ENCODE measurements around the gene ROBO4. TPM values are rescaled to one million over a fixed set of nuclear protein-coding genes. Genes with fewer than 3 reads are reported as not detected.

ROBO4 gene
- total RNA-seq, 4 donors from 2014 or later, result 11.2 to 96.6 (median 46.6) TPM

DNA sequence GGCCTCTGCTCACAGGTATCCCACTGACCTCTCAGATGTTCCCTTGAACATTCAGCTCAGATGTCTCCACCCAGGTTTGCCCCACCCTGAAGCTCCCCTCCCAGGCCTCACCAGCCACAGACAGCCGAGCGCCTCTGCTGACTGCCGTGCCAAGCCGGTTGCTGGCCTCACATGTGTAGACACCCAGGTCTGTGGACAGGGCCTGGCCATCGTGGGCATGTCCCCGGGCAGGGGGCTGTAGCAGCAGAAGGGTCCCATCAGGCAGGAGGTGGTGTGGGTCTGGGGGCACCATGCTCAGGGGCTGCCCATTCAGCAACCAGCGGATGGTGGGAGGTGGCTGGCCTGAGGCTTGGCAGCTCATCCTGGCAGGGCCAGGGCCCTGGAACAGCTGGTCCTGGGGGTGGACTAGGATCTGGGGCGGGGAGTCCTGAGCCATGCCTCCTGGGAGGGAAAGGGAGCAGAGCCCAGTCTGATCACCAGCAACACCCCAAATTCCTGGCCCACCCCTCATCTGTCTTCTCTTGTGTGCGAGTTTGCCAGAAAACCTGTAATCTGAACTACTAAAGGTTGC lies 759 bp downstream of the ROBO4 start:
- peak in 1 of 2 donors; percentile 26 for DNase-seq
- no peaks in the 10 kb centered on the region for H3K36me3 ChIP-seq
- H3K9me3 ChIP-seq, result no peaks in the 10 kb centered on the region
- no peaks in the 10 kb centered on the region for H3K27me3 ChIP-seq
- H3K27ac ChIP-seq, result peak overlapping the region; percentile 32 to 61
- no peaks in the 10 kb centered on the region for H3K4me1 ChIP-seq
- H3K4me3 ChIP-seq, result peak overlapping the region in 1 of 2 donors; percentile 21
- intact Hi-C loops (cut with DNase I; ENCODE audit: low total_unique reads), result no loop called here
- no peak for TF ChIP-seq POLR2A (IDR thresholded peaks at IDR 0.05)
- TF ChIP-seq, protein P1, sequence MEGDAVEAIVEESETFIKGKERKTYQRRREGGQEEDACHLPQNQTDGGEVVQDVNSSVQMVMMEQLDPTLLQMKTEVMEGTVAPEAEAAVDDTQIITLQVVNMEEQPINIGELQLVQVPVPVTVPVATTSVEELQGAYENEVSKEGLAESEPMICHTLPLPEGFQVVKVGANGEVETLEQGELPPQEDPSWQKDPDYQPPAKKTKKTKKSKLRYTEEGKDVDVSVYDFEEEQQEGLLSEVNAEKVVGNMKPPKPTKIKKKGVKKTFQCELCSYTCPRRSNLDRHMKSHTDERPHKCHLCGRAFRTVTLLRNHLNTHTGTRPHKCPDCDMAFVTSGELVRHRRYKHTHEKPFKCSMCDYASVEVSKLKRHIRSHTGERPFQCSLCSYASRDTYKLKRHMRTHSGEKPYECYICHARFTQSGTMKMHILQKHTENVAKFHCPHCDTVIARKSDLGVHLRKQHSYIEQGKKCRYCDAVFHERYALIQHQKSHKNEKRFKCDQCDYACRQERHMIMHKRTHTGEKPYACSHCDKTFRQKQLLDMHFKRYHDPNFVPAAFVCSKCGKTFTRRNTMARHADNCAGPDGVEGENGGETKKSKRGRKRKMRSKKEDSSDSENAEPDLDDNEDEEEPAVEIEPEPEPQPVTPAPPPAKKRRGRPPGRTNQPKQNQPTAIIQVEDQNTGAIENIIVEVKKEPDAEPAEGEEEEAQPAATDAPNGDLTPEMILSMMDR (IDR thresholded peaks at IDR 0.05), result no peak

DNA sequence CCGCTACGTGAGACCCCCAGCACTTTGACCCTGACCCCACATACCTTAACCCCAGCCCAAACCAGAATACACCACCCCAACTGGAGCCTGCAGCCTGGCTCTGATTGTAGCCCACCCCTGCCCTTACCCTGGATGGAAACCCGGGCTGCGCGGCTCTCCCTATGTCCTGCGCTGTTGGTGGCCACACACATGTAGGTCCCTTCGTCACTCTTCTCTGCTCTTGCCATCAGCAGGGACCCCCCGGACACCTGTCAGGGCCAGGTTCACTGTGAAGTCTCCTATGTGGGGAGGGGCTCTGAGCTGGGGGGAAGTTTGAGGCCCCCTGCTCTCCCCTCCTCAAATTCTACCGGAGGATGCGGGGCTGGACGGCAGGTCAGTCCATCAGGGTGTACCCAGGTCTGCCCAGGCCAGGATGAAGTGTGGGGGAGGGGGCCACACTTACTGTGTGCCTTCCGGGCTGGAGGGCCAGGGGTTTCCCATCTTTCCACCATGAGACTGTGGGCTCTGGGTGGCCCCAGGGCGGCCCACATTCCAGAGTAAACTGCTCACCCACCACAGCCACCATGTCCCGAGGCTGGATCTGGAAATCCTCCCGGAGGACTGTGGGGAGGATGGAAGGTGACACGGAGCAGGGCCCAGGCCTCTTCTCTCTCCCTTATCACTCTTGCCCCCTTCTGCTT lies 1.5 kb downstream of the ROBO4 start:
- TF ChIP-seq POLR2A (IDR thresholded peaks at IDR 0.05), result no peak
- TF ChIP-seq, protein P1 (IDR thresholded peaks at IDR 0.05), result no peak
- Histone ChIP-seq H3K4me1 (no peaks in the 10 kb centered on the region), H3K36me3 (no peaks in the 10 kb centered on the region), H3K4me3 (peak overlapping the region in 1 of 2 donors; percentile 21), H3K27ac (peak overlapping the region; percentile 32 to 61), H3K27me3 (no peaks in the 10 kb centered on the region), H3K9me3 (no peaks in the 10 kb centered on the region)
- DNase-seq, result no peak
- intact Hi-C loops (cut with DNase I; ENCODE audit: low total_unique reads), result no loop called here

DNA sequence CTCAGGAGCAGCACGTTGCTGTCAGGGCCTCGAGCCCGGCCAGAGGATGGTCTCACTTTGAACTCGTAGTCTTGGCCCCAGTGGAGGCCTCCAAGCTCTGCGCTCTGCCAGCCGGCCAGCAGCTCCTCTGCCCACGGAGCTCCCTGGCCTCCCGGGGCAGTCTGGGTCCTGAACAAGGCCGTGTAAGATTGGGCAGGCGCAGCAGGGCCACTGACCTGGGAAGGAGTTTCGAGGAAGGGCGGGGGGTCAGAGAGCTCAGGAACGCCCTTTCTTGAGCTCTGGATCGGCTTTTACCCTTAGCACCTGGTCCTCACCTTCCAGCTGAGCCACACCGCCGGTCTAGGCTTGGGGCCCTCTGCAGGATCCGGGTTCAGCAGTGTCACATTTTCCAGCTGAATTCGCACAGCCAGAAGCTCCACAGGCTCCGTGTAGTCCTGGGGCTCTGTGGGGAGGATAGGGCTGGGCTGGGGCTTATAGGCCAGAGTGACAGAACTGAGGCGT lies 2.1 kb downstream of the ROBO4 start:
- intact Hi-C loops (cut with DNase I; ENCODE audit: low total_unique reads), result no loop called here
- peak overlapping the region; percentile 32 to 61 for H3K27ac ChIP-seq
- H3K4me1 ChIP-seq, result no peaks in the 10 kb centered on the region

DNA sequence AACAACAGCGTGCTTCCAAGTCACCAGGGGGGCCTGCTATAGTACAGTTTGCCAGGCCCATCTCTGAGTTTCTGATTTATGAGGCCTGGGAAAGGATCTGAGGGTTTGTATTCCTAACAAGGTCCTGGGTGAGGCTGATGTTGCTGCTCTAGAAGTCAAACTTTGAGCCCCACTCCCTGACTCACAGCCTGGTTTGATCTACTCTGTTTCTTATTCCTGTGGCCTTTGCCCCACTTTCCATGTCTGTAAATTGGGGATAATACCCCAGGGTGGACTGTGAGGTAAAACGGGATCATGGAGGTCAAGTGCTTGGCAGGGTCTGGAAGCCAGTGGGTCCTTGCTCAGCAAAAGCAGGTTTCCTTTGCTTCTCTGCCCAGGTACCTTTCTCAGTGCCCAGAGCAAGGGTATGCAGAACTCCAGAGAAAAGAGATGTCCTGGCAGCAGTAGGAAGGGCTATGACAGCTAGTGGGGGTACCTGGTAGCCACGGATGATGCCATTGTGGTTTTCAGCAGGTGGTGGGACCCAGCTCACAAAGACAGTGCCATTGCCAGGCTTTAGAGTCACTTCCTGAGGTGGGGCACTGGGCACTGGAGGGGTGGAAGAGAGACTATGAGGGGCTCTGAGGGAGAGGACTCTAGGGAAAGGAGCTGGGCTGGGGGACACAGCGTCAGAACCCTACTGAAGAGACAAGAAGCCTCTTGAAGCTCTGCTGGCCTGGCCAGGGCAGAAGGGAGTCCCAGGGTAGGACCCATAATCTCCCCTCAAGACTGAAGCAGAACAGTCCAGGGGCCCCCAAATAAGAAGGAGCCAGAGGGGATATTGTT lies 2.8 kb downstream of the ROBO4 start:
- H3K27me3 ChIP-seq, result no peaks in the 10 kb centered on the region
- no peak for DNase-seq
- intact Hi-C loops (cut with DNase I; ENCODE audit: low total_unique reads), result no loop called here
- no peaks in the 10 kb centered on the region for H3K36me3 ChIP-seq
- no peak for TF ChIP-seq POLR2A (IDR thresholded peaks at IDR 0.05)
- TF ChIP-seq, protein P1 (IDR thresholded peaks at IDR 0.05), result no peak
- H3K4me3 ChIP-seq, result no peak overlapping the region
- no peaks in the 10 kb centered on the region for H3K4me1 ChIP-seq
- no peaks in the 10 kb centered on the region for H3K9me3 ChIP-seq
- peak overlapping the region; percentile 32 to 61 for H3K27ac ChIP-seq

More for the DNA sequence above, 2.1 kb downstream of the ROBO4 start:
- H3K9me3 ChIP-seq, result no peaks in the 10 kb centered on the region
- TF ChIP-seq POLR2A (IDR thresholded peaks at IDR 0.05), result no peak
- TF ChIP-seq, protein P1 (IDR thresholded peaks at IDR 0.05), result no peak
- no peaks in the 10 kb centered on the region for H3K36me3 ChIP-seq
- DNase-seq, result no peak
- H3K4me3 ChIP-seq, result peak overlapping the region in 1 of 2 donors; percentile 21
- H3K27me3 ChIP-seq, result no peaks in the 10 kb centered on the region

Measured in uterus (tissue), 4 donors.